NCI-H748 treated with DMSO at 0.1 percent for 48 hours (cell line): ENCODE data around the gene RAP1GAP2.
A peak's percentile ranks its signal among the peaks of the same experiment; 100 is the strongest.

Source experiments
- DNase-seq: peaks from one replicate; lab custom pipeline; 2025; lab: John Stamatoyannopoulos, UW

Gene RAP1GAP2

GRCh38 chr17:2947996-2948550 lies 151.8 kb downstream of the RAP1GAP2 start:
- DNase-seq: no peak

GRCh38 chr17:2948721-2949468 lies 152.7 kb downstream of the RAP1GAP2 start:
- no peak for DNase-seq

- DNase-seq: no peak
Observed at GRCh38 chr17:2949469-2950044, 153.3 kb downstream of the RAP1GAP2 start.

GRCh38 chr17:2950846-2951245 lies 154.6 kb downstream of the RAP1GAP2 start:
- no peak for DNase-seq

GRCh38 chr17:2952174-2952845 lies 156.1 kb downstream of the RAP1GAP2 start:
- DNase-seq: no peak

GRCh38 chr17:2954898-2955445 lies 158.7 kb downstream of the RAP1GAP2 start:
- peak; percentile 18 for DNase-seq

- no peak for DNase-seq
Observed at GRCh38 chr17:2955931-2956582, 159.8 kb downstream of the RAP1GAP2 start.

GRCh38 chr17:2957631-2958286 lies 161.5 kb downstream of the RAP1GAP2 start:
- no peak for DNase-seq

- DNase-seq: no peak
Observed at GRCh38 chr17:2958706-2959222, 162.5 kb downstream of the RAP1GAP2 start.

- no peak for DNase-seq
Observed at GRCh38 chr17:2959371-2960130, 163.3 kb downstream of the RAP1GAP2 start.

GRCh38 chr17:2961446-2961845 lies 165.2 kb downstream of the RAP1GAP2 start:
- DNase-seq: no peak

- DNase-seq: no peak
Observed at GRCh38 chr17:2962236-2962635, 166.0 kb downstream of the RAP1GAP2 start.

GRCh38 chr17:2962729-2963128 lies 166.5 kb downstream of the RAP1GAP2 start:
- DNase-seq: no peak

GRCh38 chr17:2963332-2964027 lies 167.2 kb downstream of the RAP1GAP2 start:
- DNase-seq: no peak

GRCh38 chr17:2964028-2964356 lies 167.8 kb downstream of the RAP1GAP2 start:
- no peak for DNase-seq

GRCh38 chr17:2964370-2964769 lies 168.1 kb downstream of the RAP1GAP2 start:
- DNase-seq: no peak

- no peak for DNase-seq
Observed at GRCh38 chr17:2964831-2965230, 168.6 kb downstream of the RAP1GAP2 start.

GRCh38 chr17:2965621-2966595 lies 169.7 kb downstream of the RAP1GAP2 start:
- DNase-seq: no peak

GRCh38 chr17:2967515-2967914 lies 171.3 kb downstream of the RAP1GAP2 start:
- no peak for DNase-seq
